GM19023 (cell line): Measurements from ENCODE around the gene BTG4.
A peak's percentile ranks its signal among the peaks of the same experiment; 100 is the strongest.

Experiments
- ATAC-seq: cut with Tn5 transposase; IDR thresholded peaks from one replicate; pipeline ENCODE4 v1.9.1; 2021; ENCODE audit warnings: mild to moderate bottlenecking, moderate library complexity; ENCODE audit not compliant: unreplicated experiment

BTG4 gene

GRCh38 chr11:111456859-111457730, 55.1 kb downstream of the BTG4 start:
- ATAC-seq = no peak

DNA sequence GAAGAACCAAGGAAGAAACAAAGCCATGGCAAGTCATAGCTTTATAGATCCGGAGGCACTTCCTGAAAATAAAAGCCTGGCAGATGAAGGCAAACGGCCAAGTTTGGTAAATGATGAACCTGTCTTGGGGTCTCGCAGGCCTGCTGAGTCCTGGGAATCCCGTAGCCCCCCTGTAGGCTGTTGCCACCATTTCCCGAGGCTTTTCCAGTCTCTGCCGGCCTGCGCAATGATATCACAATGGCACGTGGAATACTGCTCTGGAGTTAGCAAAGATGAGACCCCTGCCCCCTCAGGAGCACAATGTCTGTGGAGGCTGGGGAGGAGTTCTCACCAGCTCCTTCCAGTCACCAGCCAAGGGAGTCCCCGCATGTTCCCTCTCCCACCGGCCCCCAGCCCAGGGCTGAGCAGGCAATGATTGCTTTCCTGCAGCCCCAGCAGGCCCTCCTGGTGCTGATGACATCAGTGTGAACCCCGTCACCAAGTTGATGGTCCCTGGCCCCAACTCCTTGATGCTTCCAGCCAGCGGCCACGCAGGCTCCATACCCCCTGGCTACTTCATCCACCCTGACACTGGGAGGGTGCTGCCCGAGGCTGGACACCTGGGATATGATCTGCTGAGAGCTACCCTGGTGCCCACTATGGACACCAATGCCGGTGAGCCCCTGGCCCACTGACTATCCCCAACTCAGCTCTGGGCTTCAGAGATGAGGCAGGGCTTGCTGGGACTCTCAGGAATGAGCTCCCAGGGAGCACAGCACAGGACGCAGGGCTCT, 55.9 kb downstream of the BTG4 start:
- ATAC-seq = no peak

GRCh38 chr11:111455291-111456085, 56.7 kb downstream of the BTG4 start:
- ATAC-seq = no peak

DNA sequence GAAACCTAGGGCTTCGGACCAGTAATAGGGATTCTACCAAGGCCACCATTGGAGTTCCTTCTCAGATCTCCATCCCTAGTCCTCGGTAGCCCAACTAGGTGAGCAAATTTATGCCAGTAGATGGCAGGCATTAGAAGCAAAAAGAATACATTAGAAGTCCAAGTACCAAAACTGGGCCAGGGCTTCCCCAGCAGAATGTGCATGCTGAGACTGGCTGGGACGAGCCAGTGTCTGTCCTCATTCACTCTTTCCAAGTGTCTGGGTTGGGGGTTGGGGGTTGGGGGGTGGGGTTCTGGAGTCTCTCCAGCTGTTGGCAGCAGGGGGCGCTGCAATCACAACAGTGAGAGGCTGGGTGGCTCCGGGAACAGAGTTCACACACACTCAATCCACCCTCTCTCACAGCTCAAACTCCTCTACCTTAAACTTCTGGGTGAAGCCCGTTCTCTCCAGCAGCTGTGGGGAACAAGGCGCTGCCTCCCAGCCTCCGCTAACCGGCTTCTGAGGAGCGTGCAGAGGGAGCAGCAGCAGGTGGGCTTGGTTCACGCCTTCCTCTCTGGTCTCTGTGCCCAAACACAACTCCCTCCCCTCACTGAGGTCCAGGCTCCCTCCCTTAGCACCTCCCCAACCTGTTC, 57.5 kb downstream of the BTG4 start:
- ATAC-seq = no peak

DNA sequence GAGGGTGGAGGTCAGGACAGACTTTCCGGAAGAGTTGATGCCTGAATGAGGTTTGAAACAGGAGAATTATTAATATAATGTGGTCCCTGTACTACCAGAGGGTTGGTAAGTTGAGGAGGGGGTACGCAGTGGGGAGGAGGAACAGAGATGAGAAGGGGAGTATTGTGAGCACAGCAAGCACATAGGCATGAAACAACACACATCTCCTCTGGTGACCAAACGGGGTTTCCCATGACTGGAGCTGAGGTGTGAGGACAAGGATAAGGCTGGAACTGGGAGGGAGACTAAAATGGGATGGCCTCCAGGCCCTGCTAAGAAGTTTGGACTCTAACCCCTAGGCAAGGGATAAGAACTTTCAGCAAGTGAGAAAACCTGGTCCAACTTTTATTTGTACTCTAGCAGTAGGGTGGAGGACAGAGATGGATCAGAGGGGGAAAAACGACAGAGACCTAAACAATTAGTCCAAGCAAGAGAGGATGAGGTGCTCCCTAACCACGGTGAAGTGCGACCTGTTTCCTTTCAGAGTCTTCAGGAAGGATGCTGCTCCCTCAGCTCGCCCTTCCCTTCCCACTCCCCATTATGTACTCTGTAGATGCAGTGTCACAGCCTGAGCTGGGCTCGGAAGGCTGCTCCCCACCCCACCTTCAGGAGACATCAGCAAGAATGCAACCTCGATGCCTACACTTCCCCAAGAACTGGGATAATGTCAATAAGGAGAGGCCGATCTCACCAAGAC, 59.2 kb downstream of the BTG4 start:
- no peak for ATAC-seq

DNA sequence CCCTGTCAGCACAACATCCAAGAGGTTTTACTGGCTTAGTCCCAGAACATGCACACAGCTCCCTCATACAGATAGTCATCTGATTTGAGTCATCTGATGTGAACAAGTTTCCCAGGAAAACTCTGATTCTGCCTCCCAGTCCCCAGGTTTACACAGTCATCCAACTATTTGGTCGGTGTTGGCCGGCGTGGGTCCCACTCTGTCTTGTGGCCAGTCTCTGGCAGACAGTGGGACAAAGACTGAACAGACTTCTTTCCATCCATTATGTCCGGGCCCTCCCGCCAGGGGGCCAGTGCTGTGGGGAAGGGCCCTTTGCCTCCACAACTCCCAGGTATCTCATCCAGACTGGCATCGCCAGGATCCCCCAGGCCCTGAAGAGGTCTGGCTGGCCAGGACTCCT, 60.0 kb downstream of the BTG4 start:
- no peak for ATAC-seq

GRCh38 chr11:111450480-111451320, 61.5 kb downstream of the BTG4 start:
- ATAC-seq = peak; percentile 85

DNA sequence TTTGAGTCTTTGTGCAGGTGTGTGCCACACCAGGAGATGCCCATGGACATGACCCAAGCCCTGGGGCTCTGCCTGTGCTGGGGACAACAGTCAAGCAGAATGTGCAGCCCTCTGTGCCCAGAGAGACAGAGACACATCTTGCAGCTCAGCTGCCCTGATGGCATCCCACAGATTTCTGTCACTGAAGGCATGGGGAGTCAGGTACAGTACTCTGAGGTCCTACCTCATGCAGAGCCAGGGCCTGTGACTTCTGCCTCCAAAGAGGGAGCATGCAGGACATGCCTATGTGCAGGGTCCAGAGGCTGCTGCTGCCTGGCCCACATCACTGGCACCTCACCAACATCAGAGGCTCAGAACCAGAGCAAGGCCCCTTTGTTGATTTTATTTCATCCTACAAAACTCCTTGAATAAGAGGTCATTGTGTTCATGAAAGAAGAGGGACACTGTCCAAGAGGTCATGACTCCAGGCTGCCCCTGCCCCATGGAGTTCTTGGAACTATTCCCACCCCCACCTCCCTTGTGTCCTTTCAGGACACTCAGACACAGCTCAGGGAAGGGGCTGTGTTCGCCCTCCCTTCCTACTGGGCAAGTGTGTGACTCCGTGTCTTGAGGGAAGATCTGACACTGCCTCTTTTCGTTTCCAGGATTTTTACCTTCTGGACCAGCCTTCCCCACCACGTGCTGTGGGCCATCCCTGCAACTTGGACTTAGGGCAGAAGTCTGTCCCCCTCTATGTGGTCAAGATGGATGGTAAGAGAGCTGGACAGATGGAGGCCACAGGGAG, 62.3 kb downstream of the BTG4 start:
- no peak for ATAC-seq

GRCh38 chr11:111448831-111449557, 63.2 kb downstream of the BTG4 start:
- no peak for ATAC-seq

GRCh38 chr11:111448414-111448813, 63.8 kb downstream of the BTG4 start:
- ATAC-seq = no peak

DNA sequence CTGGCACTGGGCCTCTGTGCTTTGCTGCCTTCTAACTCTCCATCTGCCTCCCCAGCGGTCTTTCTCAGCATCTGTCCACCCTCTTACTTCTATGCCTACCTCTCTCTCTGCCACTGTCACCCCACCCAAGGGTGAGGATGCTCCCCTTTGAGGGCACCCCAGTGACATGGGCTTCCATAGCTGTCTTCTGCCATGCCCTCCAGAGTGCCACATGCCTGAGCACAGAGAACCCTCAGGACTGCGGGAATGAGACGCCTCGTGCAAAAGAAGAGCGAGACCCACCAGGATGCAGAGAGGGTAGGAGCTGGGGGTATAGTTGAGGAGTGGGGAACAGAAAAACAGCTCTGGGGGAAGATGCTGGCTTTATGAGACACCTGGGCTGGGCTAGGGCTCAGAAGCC, 64.3 kb downstream of the BTG4 start:
- no peak for ATAC-seq

- ATAC-seq = no peak
Observed at GRCh38 chr11:111447112-111447471, 65.1 kb downstream of the BTG4 start.

DNA sequence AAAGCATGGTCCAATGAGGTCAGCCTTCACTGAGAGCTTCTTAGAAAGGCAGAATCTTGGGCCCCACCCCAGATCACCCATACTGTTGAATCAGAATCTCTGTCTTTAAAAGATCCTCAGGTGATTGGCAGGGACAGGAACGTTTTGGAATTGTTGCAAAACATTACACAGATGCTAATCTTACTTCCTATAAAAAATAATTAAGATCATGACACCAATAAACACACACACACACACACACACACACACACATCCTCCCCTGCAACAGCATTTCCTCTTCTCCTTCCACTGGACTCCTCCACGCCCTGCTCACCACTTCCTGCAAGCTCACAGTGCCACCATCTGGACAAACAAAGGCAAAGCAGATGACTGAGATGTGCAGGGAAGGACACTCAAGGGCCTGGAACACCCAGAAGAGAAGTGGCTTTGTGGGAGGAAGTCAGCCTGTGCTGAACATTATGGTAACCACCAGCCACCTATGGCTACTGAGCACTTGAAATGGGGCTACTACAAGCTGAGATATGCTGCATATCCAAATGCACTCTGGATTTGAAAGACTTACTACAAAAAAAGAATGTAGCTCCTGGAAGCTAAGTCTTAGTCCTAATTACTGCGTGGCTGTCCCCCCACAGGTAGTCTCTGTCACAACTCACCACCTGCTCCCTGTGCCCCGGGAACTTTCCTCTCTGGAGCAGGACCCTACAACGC, 65.6 kb downstream of the BTG4 start:
- peak; percentile 78 for ATAC-seq

GRCh38 chr11:111445586-111445985, 66.6 kb downstream of the BTG4 start:
- ATAC-seq = no peak
